Thyroid gland (tissue), 4 donors: ENCODE data around the gene PPP2R2D. TPM values are rescaled to one million over a fixed set of nuclear protein-coding genes. Genes with fewer than 3 reads are reported as not detected.
A peak's percentile ranks its signal among the peaks of the same experiment; 100 is the strongest.

Experiments
- DNase-seq, 2 donors: peaks; one replicate each; pipeline ENCODE4 v3.0.0-alpha.2; 2019
- H3K27ac ChIP-seq, 3 donors: fragments of 200-600 bp; sonication (generic); 1 replicate in 2 of 3; 2 replicates in 1 of 3; pipeline ENCODE4 v1.5.1; 2016 to 2019; ENCODE audit warnings: mild to moderate bottlenecking in 1 of 3, moderate library complexity in 1 of 3
- H3K27me3 ChIP-seq: fragments of 200-600 bp; sonication (generic); one replicate; pipeline ENCODE4 v1.5.1; 2019
- H3K36me3 ChIP-seq, 2 donors: fragments of 200-600 bp; sonication (generic); one replicate each; pipeline ENCODE4 v1.5.1; 2016 to 2019
- H3K4me1 ChIP-seq, 2 donors: fragments of 200-600 bp; sonication (generic); one replicate each; pipeline ENCODE4 v1.5.1; 2017 to 2019
- H3K4me3 ChIP-seq, 3 donors: fragments of 200-600 bp; sonication (generic); replicated peaks in 1 of 3; 1 replicate in 2 of 3; 2 replicates in 1 of 3; pipeline ENCODE4 v1.5.1; 2016; ENCODE audit warnings: mild to moderate bottlenecking in 1 of 3
- H3K9me3 ChIP-seq: fragments of 200-600 bp; sonication (generic); one replicate; pipeline ENCODE4 v1.5.1; 2017
- POLR2A ChIP-seq, 2 donors: fragments of 450-650 bp; IDR thresholded peaks; one replicate each; pipeline ENCODE4 v1.6.1; 2017; ENCODE audit warnings: antibody characterized with exemption in 2 of 2, mild to moderate bottlenecking in 2 of 2, moderate library complexity in 1 of 2
- WGBS, 2 donors: methylation state at CpG; one replicate each; pipeline ENCODE4 v1.1.5; 2017; 5-methylcytosine and 5-hydroxymethylcytosine counted together
- intact Hi-C: fragments of 100-400 bp; cut with DNase I; formaldehyde crosslinking; loops from one replicate; pipeline ENCODE4 v1.15.1; 2023
- total RNA-seq, 4 donors: library from RNA; depleted of rRNA; stranded (reverse); fragments of >200 nt; gene quantifications; one replicate each; pipeline ENCODE4 v1.2.3, GENCODE V29; 2016
- TF ChIP-seq, protein P1 (sequence below), 6 experiments: fragments of 200-600 bp in 3 of 6; fragments of 450-650 bp in 3 of 6; sonication (generic) in 3 of 6; IDR thresholded peaks; one replicate each; pipeline ENCODE4 v1.5.1; 2016 to 2019; ENCODE audit warnings: antibody characterized with exemption in 6 of 6, mild to moderate bottlenecking in 2 of 6, inconsistent platforms in 1 of 6, moderate library complexity in 1 of 6

The PPP2R2D gene
- total RNA-seq, 4 donors from 2014 or later: 32.3 to 38.7 (median 33.9) TPM

DNA sequence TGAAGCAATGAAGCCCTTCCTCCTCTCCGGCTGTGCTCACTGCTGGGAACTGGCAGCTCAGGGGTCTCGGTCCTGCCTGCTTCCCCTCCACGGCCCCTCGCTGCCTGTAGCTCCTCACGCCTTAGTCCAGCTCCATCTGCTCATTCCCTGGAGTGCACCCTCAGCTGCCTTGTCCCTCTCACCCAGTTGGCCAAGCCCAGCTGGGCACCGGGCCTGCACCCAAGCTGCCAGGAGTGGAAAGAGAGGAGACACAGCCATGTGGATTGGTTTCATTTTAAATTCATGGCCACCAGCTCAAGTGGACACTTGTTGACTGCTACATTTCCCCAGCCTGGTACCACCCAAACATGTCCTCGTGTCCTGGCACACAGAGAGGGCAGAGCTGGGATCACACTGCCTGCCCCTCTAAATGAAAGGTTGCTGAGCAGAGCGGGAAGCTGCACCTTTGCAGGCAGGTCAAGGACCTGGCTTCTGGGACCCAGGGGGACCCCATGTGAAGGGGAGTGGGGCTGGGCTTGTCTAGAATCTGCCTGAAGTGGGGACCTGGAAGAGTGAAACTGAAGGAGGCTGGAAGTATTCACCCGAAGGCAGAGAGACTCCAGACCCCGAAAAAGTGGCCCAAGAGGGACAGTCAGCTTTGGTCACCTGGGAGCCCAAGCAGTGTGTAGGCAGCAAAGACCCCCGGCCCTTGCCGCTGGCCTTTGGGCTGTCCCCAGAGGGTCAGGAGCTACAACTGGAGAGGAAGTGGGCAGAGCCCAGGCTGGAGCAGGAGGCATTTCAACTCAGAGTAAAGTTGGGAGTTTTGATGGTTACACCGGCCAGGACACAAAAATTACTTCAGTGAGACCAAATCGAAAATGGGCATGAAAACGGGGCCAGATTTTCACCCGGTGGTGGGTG is 95.9 kb downstream of the PPP2R2D start:
- peak overlapping the region; percentile 84 to 92 (median 90) for H3K27ac ChIP-seq
- WGBS, 2 donors: 46 to 49% methylated on average over 15 to 16 of the region's 16 CpGs
- no peaks in the 10 kb centered on the region for H3K36me3 ChIP-seq
- H3K4me1 ChIP-seq: peaks cover 25 to 39% of the 10 kb centered on the region in 2 donors
- H3K27me3 ChIP-seq: no peaks in the 10 kb centered on the region
- DNase-seq: peak; percentile 79 to 84
- no peaks in the 10 kb centered on the region for H3K9me3 ChIP-seq
- intact Hi-C loops: no loop called here
- H3K4me3 ChIP-seq: no peak overlapping the region
- TF ChIP-seq, protein P1, sequence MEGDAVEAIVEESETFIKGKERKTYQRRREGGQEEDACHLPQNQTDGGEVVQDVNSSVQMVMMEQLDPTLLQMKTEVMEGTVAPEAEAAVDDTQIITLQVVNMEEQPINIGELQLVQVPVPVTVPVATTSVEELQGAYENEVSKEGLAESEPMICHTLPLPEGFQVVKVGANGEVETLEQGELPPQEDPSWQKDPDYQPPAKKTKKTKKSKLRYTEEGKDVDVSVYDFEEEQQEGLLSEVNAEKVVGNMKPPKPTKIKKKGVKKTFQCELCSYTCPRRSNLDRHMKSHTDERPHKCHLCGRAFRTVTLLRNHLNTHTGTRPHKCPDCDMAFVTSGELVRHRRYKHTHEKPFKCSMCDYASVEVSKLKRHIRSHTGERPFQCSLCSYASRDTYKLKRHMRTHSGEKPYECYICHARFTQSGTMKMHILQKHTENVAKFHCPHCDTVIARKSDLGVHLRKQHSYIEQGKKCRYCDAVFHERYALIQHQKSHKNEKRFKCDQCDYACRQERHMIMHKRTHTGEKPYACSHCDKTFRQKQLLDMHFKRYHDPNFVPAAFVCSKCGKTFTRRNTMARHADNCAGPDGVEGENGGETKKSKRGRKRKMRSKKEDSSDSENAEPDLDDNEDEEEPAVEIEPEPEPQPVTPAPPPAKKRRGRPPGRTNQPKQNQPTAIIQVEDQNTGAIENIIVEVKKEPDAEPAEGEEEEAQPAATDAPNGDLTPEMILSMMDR (IDR thresholded peaks at IDR 0.05): no peak
- no peak for TF ChIP-seq POLR2A (IDR thresholded peaks at IDR 0.05)

DNA sequence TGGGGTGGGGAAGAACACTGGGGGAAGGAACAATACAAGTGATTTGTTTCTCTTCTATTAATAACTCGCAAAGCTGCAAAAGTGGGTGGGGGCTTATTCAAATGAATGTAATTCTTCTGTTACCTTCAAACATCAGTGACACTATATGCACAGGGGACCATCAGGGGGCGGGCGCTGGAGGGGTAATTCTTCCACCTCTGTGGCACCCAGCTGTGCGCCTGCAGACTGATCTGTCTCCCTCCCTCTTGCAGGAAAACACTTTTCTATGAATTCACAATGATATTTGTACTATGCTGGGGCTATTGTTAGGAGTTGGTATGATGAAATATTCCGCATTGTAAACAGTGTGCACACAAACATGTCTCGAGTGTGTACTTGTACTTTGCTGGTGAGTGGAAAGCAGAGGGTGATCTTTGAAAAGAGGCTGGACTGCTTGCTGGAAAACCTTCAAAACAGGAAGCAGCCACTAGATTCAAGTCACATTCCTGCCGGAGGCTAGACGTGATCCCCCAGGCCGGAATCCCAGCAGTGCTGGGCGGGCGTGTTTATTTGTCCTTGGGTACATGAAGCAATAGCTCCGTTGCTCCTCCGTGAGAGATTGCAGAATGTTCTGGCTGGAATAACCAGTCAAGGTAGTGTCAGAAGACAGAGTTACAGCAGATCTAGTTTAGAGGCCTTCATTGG is 96.7 kb downstream of the PPP2R2D start:
- Histone ChIP-seq H3K4me3 (no peak overlapping the region), H3K27ac (peak overlapping the region; percentile 84 to 92 (median 90)), H3K4me1 (peaks cover 25 to 41% of the 10 kb centered on the region in 2 donors), H3K9me3 (no peaks in the 10 kb centered on the region), H3K36me3 (no peaks in the 10 kb centered on the region), H3K27me3 (no peaks in the 10 kb centered on the region)
- 20 to 21% methylated on average over 13 of the region's 13 CpGs for WGBS, 2 donors
- TF ChIP-seq POLR2A (IDR thresholded peaks at IDR 0.05): peak in 1 of 2 donors; percentile 72
- TF ChIP-seq, protein P1 (IDR thresholded peaks at IDR 0.05): peak in 1 of 6 experiments; percentile 8
- intact Hi-C loops: no loop called here
- DNase-seq: peak; percentile 94 to 95

DNA sequence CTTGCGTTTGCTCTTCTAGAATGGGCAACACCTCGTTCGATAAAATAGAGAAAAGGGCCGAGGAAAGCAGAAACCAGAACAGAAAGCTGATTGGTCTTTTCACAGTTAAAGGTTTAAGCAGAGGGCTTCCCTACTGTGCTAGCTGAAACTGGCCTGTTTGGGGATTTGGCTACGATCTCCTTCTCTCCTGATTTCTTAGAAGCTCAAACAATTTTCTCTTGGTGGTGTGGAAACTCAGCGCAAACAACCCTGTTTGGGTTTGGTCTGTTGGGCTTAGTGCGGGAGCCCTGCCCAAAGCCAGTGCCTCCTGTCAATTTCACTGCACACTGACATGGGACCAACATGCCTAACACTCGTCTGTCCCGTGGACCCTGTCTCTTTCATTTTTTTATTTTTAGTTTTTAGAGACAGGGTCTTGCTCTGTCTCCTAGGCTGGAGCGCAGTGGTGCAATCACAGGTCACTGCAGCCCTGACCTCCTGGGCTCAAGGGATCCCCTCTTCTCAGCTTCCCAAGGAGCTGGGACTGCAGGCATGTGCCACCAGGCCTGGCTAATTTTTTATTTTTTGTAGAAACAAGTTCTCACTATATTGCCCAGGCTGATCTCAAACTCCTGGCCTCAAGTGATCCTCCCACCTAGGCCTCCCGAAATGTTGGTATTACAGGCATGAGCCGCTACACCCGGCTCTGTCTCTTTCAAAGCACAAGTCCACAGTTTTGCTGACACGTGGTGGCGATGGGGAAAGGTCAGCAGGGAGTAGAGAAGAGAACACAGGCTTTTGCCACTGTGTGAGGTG is 97.4 kb downstream of the PPP2R2D start:
- peak; percentile 13 to 35 for DNase-seq
- Histone ChIP-seq H3K9me3 (no peaks in the 10 kb centered on the region), H3K36me3 (no peaks in the 10 kb centered on the region), H3K27ac (peak overlapping the region; percentile 84 to 92 (median 90)), H3K27me3 (no peaks in the 10 kb centered on the region), H3K4me3 (no peak overlapping the region), H3K4me1 (peaks cover 25 to 41% of the 10 kb centered on the region in 2 donors)
- intact Hi-C loops: no loop called here
- 57 to 66% methylated on average over 15 of the region's 15 CpGs for WGBS, 2 donors
- TF ChIP-seq POLR2A (IDR thresholded peaks at IDR 0.05): no peak
- TF ChIP-seq, protein P1 (IDR thresholded peaks at IDR 0.05): no peak

DNA sequence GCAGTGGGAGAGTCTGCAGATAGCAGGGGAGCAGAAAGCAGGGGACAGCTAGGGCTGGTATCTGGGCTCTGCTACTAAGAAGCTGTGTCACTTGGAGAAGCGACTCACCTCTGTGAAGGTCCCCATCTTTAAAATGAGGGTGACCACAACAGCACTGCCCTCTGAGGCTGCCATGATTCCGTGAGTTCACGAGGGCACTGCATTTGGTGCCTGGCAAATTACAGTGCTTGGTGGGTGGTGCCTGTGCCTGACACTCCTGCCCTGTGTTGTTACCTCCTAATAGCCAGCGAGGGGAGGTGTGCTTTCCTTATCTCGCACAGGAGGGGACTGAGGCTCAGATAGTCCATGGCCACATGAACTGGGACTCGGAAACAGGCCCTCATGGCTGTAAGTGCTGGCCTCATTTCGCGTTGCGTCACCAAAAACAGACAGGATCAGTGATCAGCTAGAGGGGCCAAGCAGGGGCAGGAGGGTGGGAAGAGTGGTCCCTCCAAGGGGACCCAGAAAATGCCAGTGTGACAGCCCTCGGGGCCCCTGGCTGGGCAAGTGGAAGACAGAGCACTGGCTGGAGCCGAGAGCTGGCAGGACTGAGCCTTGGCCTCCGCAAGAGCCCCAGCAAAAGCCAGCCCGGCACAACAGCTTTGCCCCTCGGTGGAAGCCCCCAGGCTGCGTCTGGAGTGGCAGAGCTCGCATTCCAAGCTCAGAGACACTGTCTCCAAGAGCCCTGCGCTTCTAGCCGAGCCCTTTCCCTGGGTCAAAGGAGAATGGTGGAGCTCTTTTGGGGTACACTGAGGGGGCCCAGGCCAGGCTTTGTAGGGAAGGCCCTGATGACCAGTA is 98.3 kb downstream of the PPP2R2D start:
- Histone ChIP-seq H3K36me3 (no peaks in the 10 kb centered on the region), H3K27me3 (no peaks in the 10 kb centered on the region), H3K4me1 (peaks cover 25 to 41% of the 10 kb centered on the region in 2 donors), H3K9me3 (no peaks in the 10 kb centered on the region), H3K27ac (peak overlapping the region; percentile 84 to 92 (median 90)), H3K4me3 (no peak overlapping the region)
- WGBS, 2 donors: 97% methylated on average over 12 to 14 of the region's 18 CpGs
- intact Hi-C loops: no loop called here
- no peak for DNase-seq
- TF ChIP-seq, protein P1 (IDR thresholded peaks at IDR 0.05): no peak
- no peak for TF ChIP-seq POLR2A (IDR thresholded peaks at IDR 0.05)
